Fibroblast of peridontal ligament (primary cell): Measurements from ENCODE around the gene PDZRN4.
"Not testable (repeated sequence)": the region's sequence is repeated elsewhere in the genome, so short reads cannot be mapped to it uniquely, and the experiment has no call there.

ENCODE experiments used
- DNase-seq: peaks from one replicate; pipeline ENCODE4 v3.0.0-alpha.2; 2010; ENCODE audit errors: extremely low read depth

The PDZRN4 gene

DNA sequence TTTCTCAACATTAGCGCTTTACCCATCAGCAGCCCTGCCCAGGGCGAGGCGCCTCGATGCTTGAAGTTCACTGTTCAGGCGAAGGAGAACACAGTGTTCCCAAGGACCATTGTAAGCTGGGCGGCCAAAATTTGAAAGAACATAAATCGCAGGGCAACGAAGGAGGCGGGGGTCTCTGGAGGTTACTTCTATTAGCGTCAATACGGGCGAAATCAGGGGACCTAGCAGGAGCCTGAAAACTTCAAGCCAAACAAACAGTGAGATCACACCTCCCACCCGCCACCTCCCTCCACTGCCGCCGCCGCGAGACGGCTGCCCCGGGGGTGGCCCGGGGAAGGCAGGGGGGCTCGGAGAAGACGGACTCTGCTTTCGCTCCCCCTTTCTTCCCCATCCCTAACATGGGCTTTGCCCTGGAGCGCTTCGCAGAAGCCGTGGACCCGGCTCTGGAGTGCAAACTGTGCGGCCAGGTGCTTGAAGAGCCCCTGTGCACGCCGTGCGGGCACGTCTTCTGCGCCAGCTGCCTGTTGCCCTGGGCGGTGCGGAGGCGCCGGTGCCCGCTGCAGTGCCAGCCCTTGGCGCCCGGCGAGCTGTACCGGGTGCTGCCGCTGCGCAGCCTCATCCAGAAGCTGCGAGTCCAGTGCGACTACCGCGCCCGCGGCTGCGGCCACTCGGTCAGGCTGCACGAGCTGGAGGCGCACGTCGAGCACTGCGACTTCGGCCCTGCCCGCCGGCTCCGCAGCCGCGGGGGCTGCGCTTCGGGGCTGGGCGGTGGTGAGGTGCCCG is at the start of gene PDZRN4:
TSS of gene PDZRN4 (plus strand) at position 263 of the 783 bp plus-strand sequence.
- no peak for DNase-seq

DNA sequence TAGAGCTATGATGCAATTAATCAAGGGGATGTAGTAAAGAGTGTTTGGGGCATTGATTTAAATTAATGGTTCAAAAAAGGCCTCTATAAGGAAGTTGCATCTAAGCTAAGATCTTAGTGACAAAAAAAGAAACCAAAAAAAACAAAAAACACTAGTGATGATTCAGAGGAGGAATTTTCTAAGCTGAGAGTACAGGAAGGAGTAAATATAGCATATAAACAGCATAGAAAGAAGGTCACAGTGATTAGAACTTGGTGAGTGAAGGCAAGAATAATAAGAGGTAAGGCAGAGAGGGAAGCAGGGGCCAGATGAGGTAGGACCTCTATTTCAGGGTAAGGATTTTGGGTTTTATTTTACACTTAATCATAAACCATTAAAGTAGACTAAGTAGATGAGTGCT is 48.0 kb upstream of the PDZRN4 start:
- peak; percentile 3 for DNase-seq

DNA sequence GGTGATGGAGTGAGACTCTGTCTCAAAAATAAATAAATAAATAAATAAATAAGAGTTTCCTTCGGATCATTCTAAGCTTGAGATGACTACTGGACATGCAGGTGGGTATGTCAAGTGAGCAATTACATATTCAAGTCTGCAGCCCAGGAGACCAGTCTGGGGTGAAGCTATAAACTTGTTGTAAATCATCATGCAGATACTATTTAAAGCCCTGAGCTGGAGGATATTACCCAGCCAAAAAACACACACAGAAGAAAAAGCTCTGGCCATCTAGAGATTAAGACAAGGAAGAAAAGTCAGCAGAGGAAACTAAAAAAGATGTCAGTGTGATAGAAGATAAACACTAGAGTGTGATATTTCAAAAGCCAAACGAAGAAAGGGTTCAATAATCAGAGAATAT is 47.0 kb upstream of the PDZRN4 start:
- DNase-seq, result no peak

DNA sequence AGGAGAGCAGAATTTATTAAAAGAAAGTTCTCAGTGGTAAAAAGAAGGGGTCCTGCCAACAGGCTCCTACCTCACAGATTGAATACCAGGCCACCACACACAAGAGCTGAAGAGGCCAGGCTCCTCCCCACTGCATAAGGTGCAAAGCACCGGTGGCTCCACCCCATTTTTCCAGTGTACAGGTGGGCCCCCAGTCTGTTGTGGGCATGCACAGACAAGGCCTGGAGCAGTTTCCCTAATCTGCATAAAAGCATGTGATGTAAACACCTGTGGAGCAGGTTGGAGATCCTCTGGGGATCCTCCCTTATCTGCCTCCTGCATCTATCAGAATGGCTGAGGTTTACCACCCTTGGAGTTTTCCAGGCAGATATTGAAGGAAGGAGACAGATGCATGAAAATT is 45.7 kb upstream of the PDZRN4 start:
- no peak for DNase-seq

DNA sequence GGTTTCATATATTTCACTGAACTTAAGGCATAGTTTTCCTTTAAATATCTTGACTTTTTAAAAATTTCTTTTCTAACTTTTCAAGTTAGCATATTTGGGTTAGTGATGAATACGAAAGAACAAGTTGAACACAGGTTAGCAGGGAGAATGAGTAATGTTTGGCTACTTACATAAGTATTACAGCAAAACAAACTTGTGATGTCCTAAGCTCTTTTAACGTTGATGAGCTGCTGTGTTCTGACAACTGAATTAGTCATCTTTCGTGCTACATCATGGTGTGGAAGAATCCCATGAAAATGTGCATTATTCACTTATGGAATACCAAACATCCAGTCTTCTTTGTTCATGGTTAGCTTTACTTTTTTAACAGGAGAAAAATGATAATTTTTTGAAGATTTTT is 36.3 kb upstream of the PDZRN4 start:
- DNase-seq, result no peak

DNA sequence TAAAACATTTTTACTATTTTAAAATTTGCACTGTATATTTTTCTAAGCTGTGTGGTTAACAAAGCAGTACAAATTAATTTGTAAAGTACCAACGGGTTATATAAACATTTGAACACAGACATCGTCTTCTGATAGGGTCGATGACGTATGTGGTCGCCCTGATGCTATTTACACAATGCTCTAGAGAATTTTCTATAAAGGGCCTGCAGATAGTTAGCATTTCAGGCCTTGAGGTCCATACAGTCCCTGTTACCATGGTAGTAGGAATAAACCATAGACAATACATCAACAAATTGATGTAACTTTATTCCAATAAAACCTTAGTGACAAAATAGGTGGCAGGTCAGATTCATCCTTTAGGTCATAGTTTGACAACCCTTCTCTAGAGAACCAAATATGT is 25.7 kb upstream of the PDZRN4 start:
- no peak for DNase-seq

DNA sequence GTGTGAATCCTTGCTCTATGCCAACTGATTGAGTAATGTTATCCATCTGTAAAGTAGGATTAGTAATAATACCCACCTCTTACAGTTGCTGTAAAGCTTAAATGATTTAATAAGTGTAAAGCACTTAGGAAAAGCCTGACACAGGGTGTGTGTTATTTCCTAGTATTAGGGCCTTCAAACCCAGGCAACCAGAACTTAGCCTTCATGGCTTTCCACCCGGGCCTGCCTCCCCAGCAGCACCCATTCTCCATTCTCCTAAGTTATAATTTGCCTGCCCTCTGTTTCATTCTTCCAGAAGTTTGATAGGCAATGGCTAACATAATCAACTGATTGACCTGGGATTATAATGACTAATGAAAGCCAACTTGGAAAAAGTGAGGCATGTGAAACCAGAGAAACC is 20.4 kb upstream of the PDZRN4 start:
- no peak for DNase-seq

DNA sequence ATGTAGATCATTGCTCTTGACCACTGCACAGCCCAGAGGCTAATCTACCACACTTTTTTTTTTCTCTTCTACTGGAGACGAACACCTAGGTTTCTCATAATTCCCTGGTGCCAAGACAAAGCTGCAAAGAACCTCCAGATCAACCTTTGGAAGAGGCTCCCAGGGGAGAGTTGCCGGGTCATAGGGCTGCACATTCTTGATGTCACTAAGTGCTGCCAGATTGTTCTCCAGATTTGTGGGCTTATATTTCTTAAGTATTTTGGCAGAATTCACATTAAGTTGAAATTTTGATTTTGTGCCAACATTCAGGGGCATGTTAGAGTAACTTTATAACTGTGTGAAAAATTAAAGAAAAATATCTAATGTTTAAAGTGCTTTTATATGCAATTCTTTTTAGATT is 13.5 kb upstream of the PDZRN4 start:
- DNase-seq, result no peak

DNA sequence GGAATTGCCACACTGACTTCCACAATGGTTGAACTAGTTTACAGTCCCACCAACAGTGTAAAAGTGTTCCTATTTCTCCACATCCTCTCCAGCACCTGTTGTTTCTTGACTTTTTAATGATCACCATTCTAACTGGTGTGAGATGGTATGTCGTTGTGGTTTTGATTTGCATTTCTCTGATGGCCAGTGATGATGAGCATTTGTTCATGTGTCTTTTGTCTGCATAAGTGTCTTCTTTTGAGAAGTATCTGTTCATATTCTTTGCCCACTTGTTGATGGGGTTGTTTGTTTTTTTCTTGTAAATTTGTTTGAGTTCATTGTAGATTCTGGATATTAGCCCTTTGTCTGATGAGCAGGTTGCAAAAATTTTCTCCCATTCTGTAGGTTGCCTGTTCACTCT is 8.6 kb upstream of the PDZRN4 start:
- not testable (repeated sequence) for DNase-seq

DNA sequence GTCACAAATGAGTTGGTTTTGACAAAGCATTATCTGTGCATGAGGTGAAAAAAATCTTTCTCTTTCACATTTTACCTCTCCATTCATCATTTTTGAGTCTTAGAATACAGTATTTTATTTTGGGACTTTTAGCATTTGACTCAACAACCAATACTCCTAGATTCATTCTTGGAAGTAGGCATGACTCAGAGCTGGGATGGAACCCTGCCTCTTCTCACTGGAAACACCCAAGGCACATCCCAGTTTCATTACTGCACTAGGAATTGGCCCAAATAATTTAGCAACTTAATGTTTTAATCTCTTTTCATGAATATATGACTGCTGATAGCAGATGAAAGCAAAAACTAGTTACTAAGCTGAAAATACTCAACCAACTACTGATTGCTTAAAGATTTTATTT is 3.3 kb upstream of the PDZRN4 start:
- DNase-seq, result peak; percentile 12

DNA sequence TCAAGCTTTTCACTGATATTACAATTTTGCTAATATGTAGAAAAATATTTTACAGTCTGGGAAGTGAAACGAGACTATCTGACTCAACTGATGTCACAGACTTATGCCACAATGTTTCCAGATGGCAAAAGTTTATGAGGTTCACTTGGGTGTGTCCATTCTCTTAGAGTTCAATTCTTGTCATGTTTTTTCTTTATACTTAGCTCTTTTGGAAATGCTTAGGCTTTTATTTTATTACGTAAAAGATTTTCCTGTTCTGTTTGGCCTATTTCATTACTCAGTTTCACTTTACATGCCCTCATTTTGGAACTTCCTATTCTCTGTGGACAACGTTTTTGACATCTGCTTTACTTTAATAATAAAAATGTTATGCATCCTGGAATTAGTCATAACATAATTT is 2.1 kb upstream of the PDZRN4 start:
- DNase-seq, result peak; percentile 12

DNA sequence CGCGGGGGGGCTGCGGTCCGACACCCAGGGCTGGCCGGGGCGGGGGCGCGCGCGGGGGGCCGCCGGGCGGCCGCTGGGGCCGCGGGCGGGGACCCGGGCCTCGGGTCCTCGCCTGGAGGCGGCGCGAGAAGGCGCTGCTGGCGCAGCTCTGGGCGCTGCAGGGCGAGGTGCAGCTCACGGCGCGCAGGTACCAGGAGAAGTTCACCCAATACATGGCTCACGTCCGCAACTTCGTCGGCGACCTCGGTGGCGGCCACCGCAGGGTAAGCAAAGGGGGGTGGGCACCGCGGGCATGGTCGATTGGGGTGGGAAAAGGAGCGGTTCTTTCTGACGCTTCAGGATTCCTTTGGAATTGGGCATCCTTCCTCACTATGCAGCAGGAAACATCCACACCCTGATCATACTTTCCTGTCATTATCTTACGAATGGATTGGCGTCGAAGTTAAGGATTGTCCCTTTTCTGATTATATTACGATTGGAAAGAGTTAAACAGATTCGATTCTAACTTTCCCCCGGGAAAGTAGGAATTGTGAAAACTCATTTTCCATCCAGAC is 798 bp downstream of the PDZRN4 start:
- no peak for DNase-seq

DNA sequence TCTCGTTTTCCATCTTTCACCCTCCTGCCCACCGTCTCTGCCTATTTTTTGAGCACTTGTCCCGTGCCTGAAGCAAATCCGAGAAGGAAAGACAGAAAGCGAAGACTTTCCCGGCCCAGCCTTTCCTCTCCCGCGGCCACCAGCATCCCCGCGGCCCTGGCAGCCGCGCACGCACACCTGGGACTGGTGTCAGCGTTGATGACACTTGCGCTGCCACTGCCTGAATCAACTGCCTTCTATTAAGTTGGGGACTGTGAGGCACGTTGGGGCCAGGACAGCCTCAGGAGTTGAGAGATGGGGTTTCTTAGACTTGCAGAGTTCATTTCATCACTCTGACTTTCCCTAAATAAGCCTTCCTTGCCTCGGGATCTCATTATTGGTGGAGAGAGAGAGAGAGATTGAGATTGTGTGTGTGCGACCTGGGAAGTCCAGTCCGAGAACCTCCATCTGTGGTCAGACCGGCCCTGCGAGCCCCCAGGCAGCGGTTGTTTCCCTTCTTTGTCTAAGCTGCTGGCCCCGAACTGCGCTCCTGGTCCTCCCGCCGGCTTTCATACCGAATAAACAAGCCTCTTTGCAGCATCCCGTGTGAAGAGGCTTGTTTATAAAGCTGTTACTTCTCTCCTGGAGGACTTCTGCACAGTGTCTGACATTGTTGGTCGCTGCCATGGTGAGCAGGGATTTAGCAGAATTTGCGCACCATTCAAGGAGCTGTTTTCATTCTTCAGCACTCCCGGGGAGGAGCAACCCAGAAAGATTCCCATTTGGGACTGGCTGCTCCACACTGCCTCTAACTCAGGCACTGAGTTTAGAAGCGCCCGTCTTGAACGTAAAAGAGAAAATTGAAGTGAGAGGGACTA is 1.5 kb downstream of the PDZRN4 start:
- peak; percentile 27 for DNase-seq

DNA sequence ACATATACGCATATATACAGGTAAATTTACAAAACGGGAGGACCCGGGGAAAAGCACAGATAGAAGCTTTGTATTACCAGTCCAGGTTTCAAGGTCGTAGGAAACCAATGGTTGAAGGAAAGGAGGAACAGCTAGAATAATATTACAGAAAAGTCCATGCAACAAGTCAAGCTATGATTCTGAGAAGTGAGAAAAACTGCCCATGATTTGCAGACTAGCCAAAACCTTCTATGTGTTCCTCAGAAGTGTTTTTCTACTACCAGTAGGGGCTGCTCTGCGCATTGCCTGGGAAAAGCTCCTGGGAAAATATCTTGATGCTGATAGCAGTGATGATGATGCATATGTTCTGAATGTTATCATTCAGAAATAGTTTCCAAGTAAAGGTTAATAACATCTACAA is 2.2 kb downstream of the PDZRN4 start:
- peak; percentile 35 for DNase-seq

DNA sequence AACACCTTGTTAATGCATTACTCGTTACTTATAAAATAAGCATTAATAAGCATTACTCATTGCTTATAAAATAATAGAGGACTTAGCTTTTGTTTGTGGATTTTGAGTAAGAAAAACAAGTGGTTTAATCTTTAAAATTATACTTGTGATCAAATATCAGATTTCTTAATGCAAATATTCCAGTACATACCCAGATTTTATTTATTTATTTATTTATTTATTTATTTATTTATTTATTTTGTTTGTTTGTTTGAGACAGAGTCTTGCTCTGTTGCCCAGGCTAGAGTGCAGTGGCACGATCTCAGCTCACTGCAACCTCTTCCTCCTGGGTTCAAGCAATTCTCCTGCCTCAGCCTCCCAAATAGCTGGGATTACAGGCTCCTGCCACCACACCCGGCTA is 3.4 kb downstream of the PDZRN4 start:
- DNase-seq, result not testable (repeated sequence)

DNA sequence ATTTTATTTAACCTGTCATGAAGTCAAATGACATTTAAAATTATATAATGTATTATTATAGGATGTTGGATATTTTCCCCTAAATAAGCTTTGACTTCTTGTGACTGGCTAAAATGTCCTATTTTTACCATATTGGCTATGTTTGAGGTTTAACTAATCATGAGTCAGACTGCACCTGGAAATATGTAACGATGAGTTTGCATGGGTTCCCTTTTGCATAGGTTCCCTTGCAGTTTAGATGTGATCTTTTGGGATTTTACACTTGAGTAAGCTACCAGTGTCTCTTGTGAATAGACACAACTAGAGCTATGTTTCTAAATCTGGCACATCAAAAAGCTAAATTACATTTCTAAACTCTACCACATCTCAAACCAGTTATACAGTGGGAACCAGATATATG is 5.2 kb downstream of the PDZRN4 start:
- no peak for DNase-seq

DNA sequence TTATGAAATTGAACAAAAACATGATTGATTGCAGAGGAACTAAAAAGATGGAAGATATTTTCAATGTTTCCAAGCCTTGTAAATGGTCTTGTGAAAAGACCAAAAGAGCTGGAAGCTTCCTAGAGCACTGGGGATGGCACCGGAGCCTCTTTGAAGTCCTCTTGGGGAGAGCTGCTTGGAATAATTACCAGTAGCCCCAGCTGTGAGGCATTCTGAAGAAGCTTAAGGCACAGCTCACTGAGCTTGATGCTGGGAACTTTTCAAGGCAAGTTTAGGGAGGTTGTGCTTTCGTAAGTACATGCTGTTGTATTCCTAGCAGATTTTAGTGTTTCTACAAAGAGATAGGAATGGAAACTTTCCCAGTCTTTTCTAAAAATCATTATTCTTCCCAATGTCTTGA is 13.9 kb downstream of the PDZRN4 start:
- DNase-seq, result no peak

DNA sequence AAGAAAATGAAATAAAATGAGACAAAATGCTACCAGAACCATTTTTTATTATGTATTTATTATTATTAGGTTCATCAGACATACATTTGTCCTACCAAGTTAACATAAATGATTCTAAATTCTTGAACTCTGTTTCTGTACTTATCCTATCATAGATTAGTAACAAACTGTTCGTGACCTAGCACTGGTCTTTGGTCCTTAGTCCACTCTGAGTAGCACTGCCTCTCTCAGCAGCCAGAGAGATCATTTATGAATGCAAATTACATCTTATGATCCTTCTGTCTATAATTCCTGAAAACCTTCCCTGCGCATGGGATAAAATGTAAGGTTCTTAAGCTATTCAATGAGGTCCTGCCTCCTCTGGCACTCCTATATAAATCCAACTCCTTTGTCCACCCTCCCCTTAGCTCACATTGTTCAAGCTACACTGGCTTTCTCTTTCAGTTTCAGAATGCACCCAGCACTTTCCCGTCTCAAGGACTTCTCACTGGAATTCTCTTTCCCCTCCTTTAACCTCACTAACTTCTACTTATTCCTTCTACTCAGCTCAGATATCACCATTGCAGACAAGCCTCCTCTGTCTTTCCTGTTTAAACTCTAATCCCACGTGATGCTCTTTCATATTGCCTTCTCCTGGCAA is 17.1 kb downstream of the PDZRN4 start:
- peak; percentile 49 for DNase-seq

DNA sequence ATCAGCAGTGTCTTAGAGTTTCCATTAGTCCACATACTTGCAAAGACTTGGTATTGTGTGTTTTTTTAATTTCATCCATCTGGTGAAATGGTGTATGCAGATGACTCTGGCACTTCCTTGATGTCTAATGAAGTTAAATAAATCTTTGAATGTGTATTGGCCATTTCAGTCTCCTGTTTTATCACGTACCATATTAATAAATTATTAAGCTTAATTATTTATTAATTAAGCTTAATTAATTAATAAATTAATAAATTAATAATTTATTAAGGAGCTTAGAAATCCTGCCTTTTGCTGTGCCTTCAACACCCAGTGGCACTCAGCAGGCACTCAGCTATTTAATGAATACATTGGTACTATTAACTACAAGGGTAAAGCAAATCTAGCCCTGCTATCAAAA is 18.2 kb downstream of the PDZRN4 start:
- no peak for DNase-seq

DNA sequence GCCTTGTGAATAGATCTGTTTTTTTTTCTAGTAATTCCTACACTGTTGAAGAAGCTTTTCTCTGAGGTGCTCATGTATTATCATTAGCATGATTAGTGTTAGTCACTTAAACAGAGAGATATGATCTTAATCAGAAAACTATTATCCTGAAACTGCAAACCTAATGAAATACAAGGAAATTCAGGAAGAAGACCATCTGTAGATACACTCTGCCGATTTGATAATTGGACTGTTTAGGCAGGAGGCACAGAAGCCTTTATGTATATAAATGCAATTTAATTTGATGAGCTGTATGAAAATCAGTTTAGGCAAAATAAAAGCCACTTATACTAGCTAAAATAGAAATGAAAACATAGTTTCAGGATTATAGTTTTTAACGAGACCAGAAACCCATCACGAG is 23.3 kb downstream of the PDZRN4 start:
- DNase-seq, result no peak

DNA sequence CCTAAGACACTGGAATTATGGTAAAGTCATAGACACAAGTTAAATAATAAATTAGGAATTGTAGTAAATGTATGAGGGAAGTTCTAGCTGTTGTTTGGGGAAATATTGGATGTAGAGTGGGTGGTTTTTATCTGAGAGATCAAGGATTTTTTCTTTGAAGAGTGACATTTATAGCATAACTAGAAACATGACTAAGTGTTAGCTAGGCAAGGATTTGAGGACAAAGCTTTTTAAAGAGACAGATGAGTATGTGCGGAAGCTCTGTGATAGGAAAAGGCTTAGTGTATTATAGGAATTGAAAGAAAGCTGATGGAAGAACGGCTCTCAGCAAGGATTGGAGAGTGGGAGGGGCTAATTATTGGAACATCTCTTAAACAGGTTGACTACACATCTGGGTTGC is 24.5 kb downstream of the PDZRN4 start:
- no peak for DNase-seq

DNA sequence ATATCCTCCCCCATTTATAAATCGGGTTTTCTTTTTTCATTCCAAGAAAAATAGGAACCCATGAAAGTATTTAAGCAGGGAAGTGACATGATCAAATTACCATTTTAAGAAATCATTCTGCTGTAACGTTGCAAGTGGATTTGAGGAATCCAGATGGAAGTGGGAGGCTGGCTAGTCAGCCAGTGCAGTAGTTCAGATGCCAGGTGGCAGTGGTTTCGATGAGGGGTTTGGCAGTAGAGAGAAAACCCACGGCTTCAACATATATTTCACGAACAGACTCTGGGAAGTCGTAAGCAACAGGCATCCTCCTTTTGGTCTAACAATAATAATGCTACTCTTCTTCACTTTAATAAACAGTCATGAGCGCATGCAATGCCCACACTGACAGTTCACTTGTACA is 25.0 kb downstream of the PDZRN4 start:
- DNase-seq, result no peak
